Loucy (cell line): ENCODE measurements around the gene IGF1R.

Experiments
- H2AFZ ChIP-seq: fragments of 200-600 bp; sonication (generic); 2 replicates; pipeline ENCODE4 v1.6.0; 2016; ENCODE audit warnings: antibody characterized with exemption, mild to moderate bottlenecking, low read length, moderate library complexity
- H3F3A ChIP-seq: fragments of 200-600 bp; 2 replicates; pipeline ENCODE4 v1.6.0; 2016; ENCODE audit warnings: antibody characterized with exemption, low read depth, mild to moderate bottlenecking
- H3K27me3 ChIP-seq: fragments of 200-600 bp; sonication (generic); 2 replicates; pipeline ENCODE4 v1.6.1; 2014; ENCODE audit warnings: low read length, mild to moderate bottlenecking; ENCODE audit not compliant: insufficient read depth, poor library complexity, severe bottlenecking
- H3K36me3 ChIP-seq: fragments of 200-600 bp; sonication (generic); 2 replicates; pipeline ENCODE4 v1.6.1; 2016; ENCODE audit warnings: low read length; ENCODE audit not compliant: insufficient read depth
- H3K4me1 ChIP-seq: fragments of 200-600 bp; sonication (generic); 2 replicates; pipeline ENCODE4 v1.5.1; 2014; ENCODE audit warnings: low read length, mild to moderate bottlenecking; ENCODE audit not compliant: insufficient read depth, poor library complexity, severe bottlenecking
- H3K4me2 ChIP-seq: fragments of 200-600 bp; sonication (generic); 2 replicates; pipeline ENCODE4 v1.6.0; 2014; ENCODE audit warnings: antibody characterized with exemption, low read length, low read depth, mild to moderate bottlenecking; ENCODE audit not compliant: poor library complexity, severe bottlenecking
- H3K4me3 ChIP-seq: fragments of 200-600 bp; sonication (generic); 2 replicates; pipeline ENCODE4 v1.5.1; 2014; ENCODE audit warnings: low read length, mild to moderate bottlenecking, mixed read lengths; ENCODE audit not compliant: poor library complexity, severe bottlenecking
- H3K79me2 ChIP-seq: fragments of 200-600 bp; sonication (generic); 2 replicates; pipeline ENCODE4 v1.6.1; 2014; ENCODE audit warnings: low read length; ENCODE audit not compliant: insufficient read depth
- H3K9ac ChIP-seq: fragments of 200-600 bp; sonication (generic); 2 replicates; pipeline ENCODE4 v1.6.0; 2014; ENCODE audit warnings: mild to moderate bottlenecking, low read depth, low read length, moderate library complexity; ENCODE audit not compliant: poor library complexity, severe bottlenecking
- H3K9me2 ChIP-seq: fragments of 200-600 bp; sonication (generic); replicated peaks from 2 replicates; pipeline ENCODE4 v1.6.1; 2016; ENCODE audit warnings: low read depth, low read length, mixed read lengths
- H3K9me3 ChIP-seq: fragments of 200-600 bp; sonication (generic); 2 replicates; pipeline ENCODE4 v1.6.1; 2014; ENCODE audit warnings: mild to moderate bottlenecking, antibody characterized with exemption, low read length, low read depth; ENCODE audit not compliant: insufficient read depth
- H4K20me1 ChIP-seq: fragments of 200-600 bp; sonication (generic); 2 replicates; pipeline ENCODE4 v1.6.0; 2014; ENCODE audit warnings: antibody characterized with exemption, low read length, mild to moderate bottlenecking; ENCODE audit not compliant: insufficient read depth, poor library complexity, severe bottlenecking
- CTCF ChIP-seq: fragments of 200-600 bp; sonication (generic); conservative IDR thresholded peaks from 2 replicates; pipeline ENCODE4 v1.5.1; 2014; ENCODE audit warnings: mild to moderate bottlenecking, antibody characterized with exemption, low read length
- EZH2phosphoT487 ChIP-seq: fragments of 200-600 bp; IDR thresholded peaks from 2 replicates; pipeline ENCODE4 v1.6.1; 2018; ENCODE audit warnings: antibody characterized with exemption, mild to moderate bottlenecking, moderate library complexity, borderline replicate concordance

The IGF1R gene

GRCh38 chr15:98609144-98609852 is 39.0 kb upstream of the IGF1R start:
- Histone ChIP-seq H3K4me3 (no peak overlapping the region), H3K9me3 (no peaks in the 10 kb centered on the region), H2AFZ (no peak overlapping the region), H3K9me2 (no peaks in the 10 kb centered on the region), H3K79me2 (no peaks in the 10 kb centered on the region), H3K4me2 (no peak overlapping the region), H4K20me1 (no peaks in the 10 kb centered on the region), H3K36me3 (no peaks in the 10 kb centered on the region), H3K9ac (no peak overlapping the region), H3K4me1 (peaks cover 5% of the 10 kb centered on the region), H3K27me3 (no peaks in the 10 kb centered on the region), H3F3A (no peaks in the 10 kb centered on the region)
- TF ChIP-seq EZH2phosphoT487 = no peak
- TF ChIP-seq CTCF = no peak

DNA sequence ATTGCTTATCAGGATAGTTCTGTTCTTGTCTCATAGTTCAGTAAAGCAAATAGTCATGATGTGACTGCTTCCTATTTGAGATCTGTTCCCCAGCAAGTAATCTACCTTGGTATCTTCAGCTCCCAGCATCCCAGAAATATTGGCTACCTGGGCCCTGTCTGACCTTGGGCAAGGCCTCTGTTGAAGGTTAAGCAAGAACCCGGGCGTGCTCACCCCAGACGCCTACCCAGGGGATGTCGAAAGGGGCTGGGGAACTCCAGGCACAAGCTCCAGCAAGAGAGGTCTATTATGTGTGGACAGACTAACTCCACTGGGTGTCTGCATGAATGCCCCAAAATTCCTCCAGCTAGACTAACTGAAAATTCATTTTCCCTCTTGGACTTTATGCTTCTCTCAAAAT is 37.3 kb upstream of the IGF1R start:
- Histone ChIP-seq H3K36me3 (no peaks in the 10 kb centered on the region), H3K4me2 (no peak overlapping the region), H3K27me3 (no peaks in the 10 kb centered on the region), H3K9me3 (no peaks in the 10 kb centered on the region), H2AFZ (no peak overlapping the region), H3K4me1 (peaks cover 5% of the 10 kb centered on the region), H3F3A (no peaks in the 10 kb centered on the region), H3K4me3 (no peak overlapping the region), H4K20me1 (no peaks in the 10 kb centered on the region), H3K9me2 (no peaks in the 10 kb centered on the region), H3K79me2 (no peaks in the 10 kb centered on the region), H3K9ac (no peak overlapping the region)
- TF ChIP-seq EZH2phosphoT487 (no peak), CTCF (no peak)

- Histone ChIP-seq H3K79me2 (no peaks in the 10 kb centered on the region), H3F3A (no peaks in the 10 kb centered on the region), H2AFZ (no peak overlapping the region), H4K20me1 (no peaks in the 10 kb centered on the region), H3K4me1 (peaks cover 5% of the 10 kb centered on the region), H3K9ac (no peak overlapping the region), H3K4me3 (no peak overlapping the region), H3K4me2 (no peak overlapping the region), H3K9me2 (no peaks in the 10 kb centered on the region), H3K27me3 (no peaks in the 10 kb centered on the region), H3K36me3 (no peaks in the 10 kb centered on the region), H3K9me3 (no peaks in the 10 kb centered on the region)
- TF ChIP-seq CTCF (no peak), EZH2phosphoT487 (no peak)
Measured at GRCh38 chr15:98611808-98612207, 36.5 kb upstream of the IGF1R start.
